OCI-LY7 (cell line): Measurements from ENCODE around the gene ANGPTL7. TPM values are rescaled to one million over a fixed set of nuclear protein-coding genes. Genes with fewer than 3 reads are reported as not detected.
A peak's percentile ranks its signal among the peaks of the same experiment; 100 is the strongest.

Experiments
- BruUV-seq: library from RNA; stranded (reverse); fragments of 400-500 nt; replicated peaks from 2 replicates; lab custom pipeline; 2021; lab: Mats Ljungman, UMichigan
- CTCF ChIA-PET: fragments of 300-600 bp; sonication (Branson Sonifier 250); formaldehyde crosslinking; loops from one replicate; lab custom pipeline; 2022; ENCODE audit warnings: antibody characterized with exemption; ENCODE audit not compliant: unreplicated experiment; lab: Charles Lee
- POLR2A ChIA-PET: fragments of 300-600 bp; sonication (Branson Sonifier 250); formaldehyde crosslinking; loops from one replicate; lab custom pipeline; 2022; ENCODE audit warnings: antibody characterized with exemption; lab: Charles Lee
- DNase-seq: peaks from one replicate; pipeline ENCODE4 v3.0.0-alpha.2; 2015; ENCODE audit warnings: low spot score
- H2AFZ ChIP-seq: fragments of 200-600 bp; sonication (generic), shearing (Covaris generic); 2 replicates; pipeline ENCODE4 v1.6.1; 2014; ENCODE audit warnings: mild to moderate bottlenecking, antibody characterized with exemption, low read length, moderate library complexity
- H3K27ac ChIP-seq: fragments of 200-600 bp; sonication (generic); 2 replicates; pipeline ENCODE4 v1.5.1; 2014; ENCODE audit warnings: mixed run types, low read depth, mild to moderate bottlenecking, moderate library complexity, low read length, inconsistent platforms; ENCODE audit not compliant: poor library complexity, severe bottlenecking
- H3K36me3 ChIP-seq: fragments of 200-600 bp; sonication (generic); 2 replicates; pipeline ENCODE4 v1.6.1; 2014; ENCODE audit warnings: mild to moderate bottlenecking, antibody characterized with exemption, low read length, moderate library complexity, mixed read lengths; ENCODE audit not compliant: insufficient read depth
- H3K4me1 ChIP-seq: fragments of 200-600 bp; sonication (generic); 2 replicates; pipeline ENCODE4 v1.5.1; 2014; ENCODE audit warnings: mild to moderate bottlenecking, low read length; ENCODE audit not compliant: insufficient read depth, poor library complexity, severe bottlenecking
- H3K4me2 ChIP-seq: fragments of 200-600 bp; sonication (generic); 2 replicates; pipeline ENCODE4 v1.6.1; 2014; ENCODE audit warnings: mild to moderate bottlenecking, low read length
- H3K4me3 ChIP-seq: fragments of 200-600 bp; sonication (generic); 2 replicates; pipeline ENCODE4 v1.5.1; 2014; ENCODE audit warnings: mild to moderate bottlenecking, low read depth, low read length; ENCODE audit not compliant: poor library complexity, severe bottlenecking
- H3K79me2 ChIP-seq: fragments of 200-600 bp; sonication (generic); 2 replicates; pipeline ENCODE4 v1.6.1; 2016; ENCODE audit warnings: low read depth, mild to moderate bottlenecking, low read length, moderate library complexity, mixed read lengths; ENCODE audit not compliant: insufficient read depth
- H3K9me2 ChIP-seq: fragments of 200-600 bp; sonication (generic); 2 replicates; pipeline ENCODE4 v1.6.1; 2016; ENCODE audit warnings: mild to moderate bottlenecking, low read length, mixed read lengths; ENCODE audit not compliant: insufficient read depth
- H3K9me3 ChIP-seq: fragments of 200-600 bp; sonication (generic); 2 replicates; pipeline ENCODE4 v1.6.1; 2014; ENCODE audit warnings: mild to moderate bottlenecking, mixed run types, low read length, mixed read lengths
- H4K20me1 ChIP-seq: fragments of 200-600 bp; sonication (generic); 2 replicates; pipeline ENCODE4 v1.6.1; 2014; ENCODE audit warnings: mild to moderate bottlenecking, antibody characterized with exemption, low read length, moderate library complexity, mixed read lengths; ENCODE audit not compliant: insufficient read depth
- EZH2phosphoT487 ChIP-seq: fragments of 200-600 bp; sonication (generic); IDR thresholded peaks from 2 replicates; pipeline ENCODE4 v1.6.1; 2018; ENCODE audit warnings: low read depth, borderline replicate concordance, mild to moderate bottlenecking, mixed run types, antibody characterized with exemption, low read length, moderate library complexity, mixed read lengths
- intact Hi-C: fragments of 100-400 bp; cut with micrococcal nuclease; formaldehyde crosslinking; loops from one replicate; pipeline ENCODE4 v1.10.0; 2022; ENCODE audit not compliant: unreplicated experiment
- total RNA-seq, 2 experiments: library from RNA; depleted of rRNA in 1 of 2; stranded (reverse); fragments of >200 nt in 1 of 2; shearing (Covaris generic) in 1 of 2; gene quantifications; 2 replicates each; pipeline ENCODE4 v1.2.3, GENCODE V29; 2014 to 2022
- TF ChIP-seq, protein P1 (sequence below): fragments of 200-600 bp; sonication (generic); conservative IDR thresholded peaks from 2 replicates; pipeline ENCODE4 v1.5.1; 2014; ENCODE audit warnings: mild to moderate bottlenecking, antibody characterized with exemption, low read length, moderate library complexity, mixed read lengths

ANGPTL7 gene
- total RNA-seq, 2 experiments from 2014 or later = not detected

DNA sequence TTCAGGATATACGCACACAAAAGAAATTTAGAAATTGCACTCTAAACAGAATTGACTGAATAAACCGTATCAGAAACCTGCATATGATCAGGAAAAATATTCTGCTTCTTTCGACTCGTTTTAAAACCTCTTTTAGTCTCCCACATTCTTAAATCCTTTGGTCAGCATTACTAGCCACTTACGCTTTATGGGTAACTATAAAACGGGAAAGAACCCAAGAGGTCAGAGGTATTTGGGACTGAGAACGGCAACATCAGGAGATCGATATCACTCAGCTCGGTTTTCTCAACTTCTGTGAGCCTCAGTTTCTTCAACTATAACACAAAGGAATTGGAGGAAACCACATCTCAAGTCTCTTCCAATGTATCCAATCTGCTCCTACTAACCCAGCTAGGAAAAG lies 36.4 kb upstream of the ANGPTL7 start:
- Histone ChIP-seq H4K20me1 (no peaks in the 10 kb centered on the region), H3K4me3 (no peak overlapping the region), H2AFZ (no peak overlapping the region), H3K4me2 (no peak overlapping the region), H3K4me1 (no peaks in the 10 kb centered on the region), H3K36me3 (peaks cover 87% of the 10 kb centered on the region), H3K9me2 (no peaks in the 10 kb centered on the region), H3K27ac (no peak overlapping the region), H3K79me2 (no peaks in the 10 kb centered on the region), H3K9me3 (no peaks in the 10 kb centered on the region)
- CTCF ChIA-PET = no interaction called here
- no TSS peak for BruUV-seq
- intact Hi-C loops = no loop called here
- TF ChIP-seq, protein P1, sequence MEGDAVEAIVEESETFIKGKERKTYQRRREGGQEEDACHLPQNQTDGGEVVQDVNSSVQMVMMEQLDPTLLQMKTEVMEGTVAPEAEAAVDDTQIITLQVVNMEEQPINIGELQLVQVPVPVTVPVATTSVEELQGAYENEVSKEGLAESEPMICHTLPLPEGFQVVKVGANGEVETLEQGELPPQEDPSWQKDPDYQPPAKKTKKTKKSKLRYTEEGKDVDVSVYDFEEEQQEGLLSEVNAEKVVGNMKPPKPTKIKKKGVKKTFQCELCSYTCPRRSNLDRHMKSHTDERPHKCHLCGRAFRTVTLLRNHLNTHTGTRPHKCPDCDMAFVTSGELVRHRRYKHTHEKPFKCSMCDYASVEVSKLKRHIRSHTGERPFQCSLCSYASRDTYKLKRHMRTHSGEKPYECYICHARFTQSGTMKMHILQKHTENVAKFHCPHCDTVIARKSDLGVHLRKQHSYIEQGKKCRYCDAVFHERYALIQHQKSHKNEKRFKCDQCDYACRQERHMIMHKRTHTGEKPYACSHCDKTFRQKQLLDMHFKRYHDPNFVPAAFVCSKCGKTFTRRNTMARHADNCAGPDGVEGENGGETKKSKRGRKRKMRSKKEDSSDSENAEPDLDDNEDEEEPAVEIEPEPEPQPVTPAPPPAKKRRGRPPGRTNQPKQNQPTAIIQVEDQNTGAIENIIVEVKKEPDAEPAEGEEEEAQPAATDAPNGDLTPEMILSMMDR = no peak
- TF ChIP-seq EZH2phosphoT487 = no peak
- DNase-seq = no peak
- POLR2A ChIA-PET = interaction anchor here (0.7 to 1.2 kb wide), 2 partner anchors 60 to 115 kb away, joined by 3 read pairs; no protein-coding TSS in a partner anchor

DNA sequence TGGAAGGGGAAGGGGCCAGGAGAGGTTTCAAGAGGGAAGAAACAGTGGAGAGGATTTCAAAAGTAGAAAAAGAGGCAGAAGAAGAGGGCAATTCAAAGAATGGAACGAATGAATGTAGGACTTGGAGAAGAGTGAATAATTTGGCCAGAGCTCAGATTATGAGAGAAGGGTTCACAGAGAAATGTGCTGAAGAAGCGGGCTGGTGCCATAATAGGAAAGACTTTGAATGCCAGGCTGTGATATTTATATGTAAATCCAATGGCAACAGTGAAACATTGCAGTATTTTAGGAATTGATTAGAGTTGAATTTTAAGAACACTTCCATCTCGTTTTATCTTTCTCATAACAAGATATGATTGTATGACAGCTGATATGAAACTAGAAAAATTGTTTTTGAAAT lies 36.0 kb upstream of the ANGPTL7 start:
- Histone ChIP-seq H3K9me3 (no peaks in the 10 kb centered on the region), H3K4me1 (no peaks in the 10 kb centered on the region), H3K27ac (no peak overlapping the region), H3K4me2 (no peak overlapping the region), H2AFZ (no peak overlapping the region), H4K20me1 (no peaks in the 10 kb centered on the region), H3K36me3 (peaks cover 87% of the 10 kb centered on the region), H3K79me2 (no peaks in the 10 kb centered on the region), H3K9me2 (no peaks in the 10 kb centered on the region), H3K4me3 (no peak overlapping the region)
- TF ChIP-seq, protein P1 = no peak
- no peak for TF ChIP-seq EZH2phosphoT487
- no TSS peak for BruUV-seq
- ChIA-PET CTCF (no interaction called here), POLR2A (interaction anchor here (1.1 to 1.2 kb wide), 2 partner anchors 18 to 116 kb away, joined by 3 read pairs; no protein-coding TSS in a partner anchor)
- intact Hi-C loops = no loop called here
- DNase-seq = no peak

DNA sequence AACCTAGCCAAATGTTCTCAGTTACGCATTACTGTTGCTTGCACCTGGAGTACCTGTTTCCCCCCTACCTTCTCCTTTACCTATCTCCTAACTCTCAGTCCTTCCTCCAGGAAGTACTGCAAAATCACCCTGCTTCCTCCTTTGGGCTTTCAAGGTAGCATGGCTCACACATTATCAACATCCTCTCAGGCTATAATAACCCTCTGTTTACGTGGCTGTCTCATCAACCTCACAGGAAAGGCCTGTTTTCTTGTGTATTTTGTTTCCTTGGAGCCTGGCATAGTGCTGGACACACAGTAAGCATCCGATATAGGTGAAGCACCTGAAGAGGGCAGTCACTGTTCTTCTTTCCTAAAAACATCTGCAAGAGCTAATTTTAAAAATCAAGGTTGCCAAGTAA lies 32.7 kb upstream of the ANGPTL7 start:
- ChIA-PET POLR2A (interaction anchor here (0.6 kb wide), 1 partner anchor 71 kb away, joined by 3 read pairs; no protein-coding TSS in a partner anchor), CTCF (no interaction called here)
- H3K4me3 ChIP-seq = no peak overlapping the region
- H3K9me2 ChIP-seq = no peaks in the 10 kb centered on the region
- no peak for DNase-seq
- TF ChIP-seq, protein P1 = no peak
- no peak for TF ChIP-seq EZH2phosphoT487
- H3K27ac ChIP-seq = no peak overlapping the region
- H3K9me3 ChIP-seq = no peaks in the 10 kb centered on the region
- H3K4me2 ChIP-seq = no peak overlapping the region
- H3K36me3 ChIP-seq = peaks cover 82% of the 10 kb centered on the region
- no peak overlapping the region for H2AFZ ChIP-seq
- no peaks in the 10 kb centered on the region for H3K4me1 ChIP-seq
- H4K20me1 ChIP-seq = no peaks in the 10 kb centered on the region
- TSS peak; percentile 30 for BruUV-seq
- H3K79me2 ChIP-seq = no peaks in the 10 kb centered on the region
- intact Hi-C loops = no loop called here
